ENCODE results near the gene ZNF319.

ZNF319 gene

DNA sequence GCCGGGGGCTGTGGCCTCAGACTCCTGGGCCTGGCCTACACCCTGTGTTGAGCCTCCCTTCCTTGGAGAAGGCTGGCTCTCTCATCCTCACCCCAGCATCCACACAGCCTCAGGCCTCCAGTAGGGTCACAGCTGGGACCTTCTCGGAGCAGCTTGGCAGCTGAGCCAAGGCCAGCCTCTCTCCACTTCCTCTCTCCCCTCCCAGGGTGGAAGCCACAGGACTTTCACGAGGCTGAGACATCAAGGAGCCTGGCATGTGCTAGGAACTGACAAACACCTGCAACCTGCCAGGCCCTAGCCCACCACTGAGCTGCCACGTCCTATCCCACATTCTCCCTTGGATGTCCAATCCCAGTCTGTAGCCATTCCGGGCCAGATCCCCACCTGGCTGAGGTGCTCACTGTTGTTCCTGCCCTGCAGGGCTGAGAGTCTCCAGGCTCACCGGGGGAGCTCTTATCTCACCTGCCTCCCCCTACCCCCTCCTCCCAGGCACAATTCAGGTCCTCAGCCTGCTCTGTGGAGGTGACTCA, 28.1 kb upstream of the ZNF319 start:
- peaks cover 24% of the 10 kb centered on the region for H3K27me3 Mint-ChIP-seq (ENCODE audit: low read depth)
- H3K4me3 Mint-ChIP-seq, result peak overlapping the region; percentile 25 to 48 (median 29)
- H3K9me3 Mint-ChIP-seq, result no peaks in the 10 kb centered on the region
- H3K4me1 Mint-ChIP-seq, result peaks cover 37% of the 10 kb centered on the region
- TF ChIP-seq CTCF (IDR thresholded peaks at IDR 0.05; ENCODE audit: unreplicated experiment in 3 of 3), result no peak
- no peak overlapping the region for H3K27ac Mint-ChIP-seq
- no peaks in the 10 kb centered on the region for H3K36me3 Mint-ChIP-seq (ENCODE audit: low read depth)

- H3K4me3 Mint-ChIP-seq, result peak overlapping the region; percentile 75 to 81 (median 79)
- H3K27me3 Mint-ChIP-seq (ENCODE audit: low read depth), result peaks cover 29% of the 10 kb centered on the region
- no peaks in the 10 kb centered on the region for H3K36me3 Mint-ChIP-seq (ENCODE audit: low read depth)
- peaks cover 40% of the 10 kb centered on the region for H3K4me1 Mint-ChIP-seq
- no peak for TF ChIP-seq CTCF (IDR thresholded peaks at IDR 0.05; ENCODE audit: unreplicated experiment in 3 of 3)
- H3K9me3 Mint-ChIP-seq, result no peaks in the 10 kb centered on the region
- H3K27ac Mint-ChIP-seq, result no peak overlapping the region
Observed at GRCh38 chr16:58027916-58028455, 27.5 kb upstream of the ZNF319 start.

DNA sequence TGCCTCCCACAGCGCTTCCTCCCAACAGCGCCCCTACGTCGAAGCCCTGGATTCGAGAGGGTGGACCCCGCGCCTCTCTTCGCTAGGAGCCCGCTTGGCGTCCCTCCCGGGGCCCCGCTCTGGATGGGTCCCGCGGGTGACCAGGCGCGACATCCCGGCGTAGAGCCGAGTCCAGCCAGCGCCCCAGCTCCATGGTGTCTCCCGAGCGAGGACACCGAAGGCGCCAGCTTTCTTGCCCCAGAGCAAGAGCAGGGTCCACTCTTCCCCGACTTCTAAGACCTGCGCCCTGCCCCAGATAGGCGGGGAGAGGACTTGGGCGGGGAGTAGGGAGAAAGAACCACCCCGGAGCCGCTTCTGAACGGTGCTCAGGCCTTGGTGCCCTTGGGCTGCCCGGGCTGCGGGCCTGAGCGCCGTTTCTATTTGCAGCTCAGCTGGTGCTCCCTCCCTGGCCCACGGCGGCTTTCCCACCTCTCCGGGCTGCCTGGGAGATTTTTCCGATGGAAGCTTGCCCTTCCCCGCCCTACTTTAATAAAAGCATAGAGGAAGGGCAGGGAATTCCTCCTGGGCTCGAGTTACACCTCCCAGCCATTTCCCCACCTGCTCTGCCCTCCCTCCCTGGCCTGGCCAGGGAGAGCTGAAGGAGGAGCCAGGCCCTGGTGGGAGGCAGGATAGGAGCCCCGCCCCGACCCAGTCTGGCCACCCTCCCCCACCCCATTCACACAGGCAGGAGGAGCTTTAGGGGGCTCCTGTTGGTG, 26.9 kb upstream of the ZNF319 start:
- H3K36me3 Mint-ChIP-seq (ENCODE audit: low read depth), result no peaks in the 10 kb centered on the region
- no peak for TF ChIP-seq CTCF (IDR thresholded peaks at IDR 0.05; ENCODE audit: unreplicated experiment in 3 of 3)
- H3K4me3 Mint-ChIP-seq, result peak overlapping the region; percentile 79 to 81 (median 80)
- H3K27ac Mint-ChIP-seq, result no peak overlapping the region
- no peaks in the 10 kb centered on the region for H3K9me3 Mint-ChIP-seq
- H3K27me3 Mint-ChIP-seq (ENCODE audit: low read depth), result peaks cover 35% of the 10 kb centered on the region
- peaks cover 46% of the 10 kb centered on the region for H3K4me1 Mint-ChIP-seq

DNA sequence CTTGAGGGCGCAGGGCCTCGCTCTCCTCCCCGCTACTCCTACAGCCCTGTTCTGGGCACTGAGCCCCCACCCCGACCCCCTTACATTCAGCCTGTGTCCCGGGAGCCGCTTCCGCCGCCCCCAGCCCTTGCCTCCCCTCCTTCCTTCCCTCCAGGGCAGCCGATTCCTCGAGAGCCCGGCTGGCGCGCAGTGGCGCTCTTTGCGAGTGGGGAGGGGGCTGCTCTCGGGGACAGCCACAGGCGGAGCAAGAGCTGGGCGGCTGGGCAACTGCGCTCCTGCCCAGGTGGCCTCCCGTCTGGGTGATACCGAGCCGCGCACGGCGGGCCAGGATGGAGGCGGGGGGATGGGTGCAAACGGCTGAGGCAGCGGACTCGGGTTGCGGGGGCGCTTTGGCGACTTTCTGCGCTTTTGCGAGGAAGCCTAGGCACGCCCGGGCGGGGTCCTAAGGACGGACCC, 26.3 kb upstream of the ZNF319 start:
- peaks cover 36% of the 10 kb centered on the region for H3K27me3 Mint-ChIP-seq (ENCODE audit: low read depth)
- no peak overlapping the region for H3K27ac Mint-ChIP-seq
- H3K36me3 Mint-ChIP-seq (ENCODE audit: low read depth), result no peaks in the 10 kb centered on the region
- H3K9me3 Mint-ChIP-seq, result no peaks in the 10 kb centered on the region
- H3K4me1 Mint-ChIP-seq, result peaks cover 49% of the 10 kb centered on the region
- no peak for TF ChIP-seq CTCF (IDR thresholded peaks at IDR 0.05; ENCODE audit: unreplicated experiment in 3 of 3)
- peak overlapping the region; percentile 76 to 80 (median 79) for H3K4me3 Mint-ChIP-seq

GRCh38 chr16:58026139-58026704, 25.8 kb upstream of the ZNF319 start:
- peak overlapping the region; percentile 76 to 80 (median 79) for H3K4me3 Mint-ChIP-seq
- peaks cover 53% of the 10 kb centered on the region for H3K4me1 Mint-ChIP-seq
- peak in 1 of 3 experiments; percentile 13 for TF ChIP-seq CTCF (IDR thresholded peaks at IDR 0.05; ENCODE audit: unreplicated experiment in 3 of 3)
- H3K27ac Mint-ChIP-seq, result no peak overlapping the region
- no peaks in the 10 kb centered on the region for H3K36me3 Mint-ChIP-seq (ENCODE audit: low read depth)
- peaks cover 36% of the 10 kb centered on the region for H3K27me3 Mint-ChIP-seq (ENCODE audit: low read depth)
- no peaks in the 10 kb centered on the region for H3K9me3 Mint-ChIP-seq

Data from nephron (organoid).